HCT116 (cell line): ENCODE results near the gene ZNF837.

Experiments
- CEBPB ChIP-seq: IDR thresholded peaks from 2 replicates; pipeline ENCODE4 v1.6.1; 2012; ENCODE audit warnings: low read depth
- CTCF ChIP-seq, 3 experiments: fragments of 200-600 bp in 1 of 3; sonication (generic) in 1 of 3; IDR thresholded peaks in 2 of 3; conservative IDR thresholded peaks in 1 of 3; 2 replicates each; pipeline ENCODE4 v1.5.1; 2012 to 2017; ENCODE audit warnings: low read depth in 2 of 3, low read length in 2 of 3, antibody characterized with exemption in 1 of 3, borderline replicate concordance in 1 of 3, control low read depth in 1 of 3, mild to moderate bottlenecking in 1 of 3, mixed read lengths in 1 of 3, mixed run types in 1 of 3, moderate library complexity in 1 of 3; ENCODE audit not compliant: insufficient read depth in 1 of 3
- EZH2 ChIP-seq: fragments of 200-600 bp; sonication (generic); IDR thresholded peaks from 2 replicates; pipeline ENCODE4 v1.6.1; 2017; ENCODE audit warnings: antibody characterized with exemption, mixed run types
- EZH2phosphoT487 ChIP-seq: fragments of 200-600 bp; IDR thresholded peaks from 2 replicates; pipeline ENCODE4 v1.6.1; 2018; ENCODE audit warnings: antibody characterized with exemption, borderline replicate concordance
- FOSL1 ChIP-seq: IDR thresholded peaks from 2 replicates; pipeline ENCODE4 v1.6.1; 2012; ENCODE audit warnings: low read depth
- MAX ChIP-seq: IDR thresholded peaks from 2 replicates; pipeline ENCODE4 v1.6.1; 2012
- POLR2A ChIP-seq: IDR thresholded peaks from 2 replicates; pipeline ENCODE4 v1.7.0; 2011; ENCODE audit warnings: borderline replicate concordance; ENCODE audit not compliant: insufficient read depth, insufficient read length; ENCODE audit errors: extremely low read depth
- POLR2AphosphoS5 ChIP-seq: IDR thresholded peaks from 2 replicates; pipeline ENCODE4 v1.6.1; 2011; ENCODE audit warnings: mild to moderate bottlenecking, low read depth, low read length, moderate library complexity
- RAD21 ChIP-seq: IDR thresholded peaks from 2 replicates; pipeline ENCODE4 v1.6.1; 2012; ENCODE audit warnings: low read depth, mild to moderate bottlenecking
- SP1 ChIP-seq: IDR thresholded peaks from 2 replicates; pipeline ENCODE4 v1.6.1; 2012; ENCODE audit warnings: low read depth
- SRF ChIP-seq: IDR thresholded peaks from 2 replicates; pipeline ENCODE4 v1.6.1; 2012; ENCODE audit warnings: low read depth
- YY1 ChIP-seq: IDR thresholded peaks from 2 replicates; pipeline ENCODE4 v1.6.1; 2011; ENCODE audit warnings: low read length, low read depth, moderate library complexity, mild to moderate bottlenecking; ENCODE audit not compliant: insufficient replicate concordance; ENCODE audit errors: extremely low read depth
- ZBTB33 ChIP-seq: IDR thresholded peaks from 2 replicates; pipeline ENCODE4 v1.6.1; 2011; ENCODE audit warnings: mild to moderate bottlenecking, low read length, moderate library complexity; ENCODE audit not compliant: insufficient replicate concordance; ENCODE audit errors: extremely low read depth
- ZNF274 ChIP-seq: fragments of 200-500 bp; sonication (Bioruptor generic); IDR thresholded peaks from 2 replicates; pipeline ENCODE4 v1.6.1; 2014; ENCODE audit warnings: mild to moderate bottlenecking, low read depth, low read length, inconsistent platforms

- TF ChIP-seq POLR2A, result no peak
- no peak for TF ChIP-seq CTCF (IDR thresholded peaks at IDR 0.05 in 2 of 3, conservative IDR thresholded peaks at IDR 0.05 in 1 of 3; ENCODE audit: borderline replicate concordance in 1 of 3, insufficient read depth in 1 of 3, low read depth in 2 of 3, low read length in 2 of 3)
- no peak for TF ChIP-seq RAD21
- TF ChIP-seq SP1, result no peak
- TF ChIP-seq SRF, result no peak
- TF ChIP-seq MAX, result no peak
- no peak for TF ChIP-seq POLR2AphosphoS5
- no peak for TF ChIP-seq EZH2
- no peak for TF ChIP-seq ZNF274
- no peak for TF ChIP-seq CEBPB
- no peak for TF ChIP-seq EZH2phosphoT487
- TF ChIP-seq FOSL1, result no peak
- no peak for TF ChIP-seq YY1
- TF ChIP-seq ZBTB33, result no peak
Measured at GRCh38 chr19:58355908-58356765, 24.7 kb downstream of the ZNF837 start.
